HG03097 (cell line): ENCODE results near the gene IGF2R.
"Not testable (repeated sequence)": the region's sequence is repeated elsewhere in the genome, so short reads cannot be mapped to it uniquely, and the experiment has no call there.

Experiments used
- ATAC-seq: cut with Tn5 transposase; IDR thresholded peaks from one replicate; pipeline ENCODE4 v1.9.1; 2021; ENCODE audit not compliant: unreplicated experiment, low FRiP score

The IGF2R gene

DNA sequence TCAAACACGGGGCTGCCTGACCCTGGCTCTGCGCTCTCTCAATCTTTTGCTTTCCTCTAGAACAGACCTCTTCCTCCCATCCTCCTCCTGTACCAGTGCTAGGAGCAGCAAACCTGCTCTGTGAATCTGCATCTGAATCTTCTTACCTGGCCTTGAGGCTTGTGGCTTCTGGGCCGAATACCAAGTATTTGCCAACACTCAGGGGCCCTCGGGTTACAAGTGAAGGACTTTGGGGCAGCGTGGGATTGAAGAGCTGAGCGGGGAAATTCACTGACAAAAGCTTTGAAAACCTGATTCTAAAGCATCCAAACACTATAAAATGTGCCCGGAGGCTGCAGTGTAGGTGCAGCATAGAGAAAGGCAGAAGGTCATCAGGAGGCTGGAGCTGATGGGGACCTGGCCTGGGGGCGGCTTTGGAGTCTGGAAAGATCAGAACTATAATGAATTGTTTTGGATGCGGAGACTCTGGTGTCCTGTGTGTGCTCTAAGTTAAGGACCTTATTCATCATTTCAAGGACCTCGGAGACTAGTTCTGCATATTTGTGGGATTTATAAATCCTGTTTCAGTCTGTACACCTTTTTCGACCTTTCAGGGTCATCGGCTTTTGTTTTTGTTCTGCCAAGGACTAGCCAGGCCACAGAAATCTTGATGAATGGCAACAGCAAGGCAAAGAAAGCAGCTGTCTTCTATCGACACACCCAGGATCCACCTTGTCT is 16.4 kb upstream of the IGF2R start:
- ATAC-seq = no peak

GRCh38 chr6:159953091-159953601 is 15.7 kb upstream of the IGF2R start:
- no peak for ATAC-seq

GRCh38 chr6:159955945-159956361 is 12.9 kb upstream of the IGF2R start:
- no peak for ATAC-seq

DNA sequence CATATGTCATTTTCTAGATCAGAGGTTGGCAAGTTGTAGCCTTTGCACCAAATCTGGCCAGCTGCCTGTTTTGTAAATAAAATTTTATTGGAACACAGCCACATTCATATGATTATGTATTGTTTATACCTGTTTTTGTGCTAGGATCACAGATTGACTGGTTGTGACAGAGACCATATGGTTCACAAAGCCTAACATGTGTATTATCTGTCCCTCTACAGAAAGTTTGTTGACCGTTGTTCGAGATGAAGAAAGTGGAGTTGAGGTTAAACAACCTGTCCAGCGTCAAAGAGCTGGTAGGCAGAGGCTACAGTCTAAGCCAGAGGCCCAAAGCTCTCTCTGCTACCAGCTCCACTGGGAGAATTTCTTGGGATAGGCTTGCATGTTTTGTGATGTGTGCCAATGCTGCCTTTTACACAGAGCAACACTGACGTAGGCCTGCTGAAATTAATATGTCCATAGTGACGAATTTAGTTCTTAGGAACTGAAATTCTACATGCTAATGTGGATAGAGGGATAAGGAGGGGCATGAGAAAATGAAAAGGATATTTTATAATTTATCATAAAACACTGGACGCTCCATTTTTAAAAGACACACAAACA is 11.7 kb upstream of the IGF2R start:
- no peak for ATAC-seq

- peak; percentile 62 for ATAC-seq
These were observed 9.5 kb upstream of the IGF2R start for GRCh38 chr6:159959165-159959975.

GRCh38 chr6:159959976-159960384 is 8.9 kb upstream of the IGF2R start:
- ATAC-seq = no peak

DNA sequence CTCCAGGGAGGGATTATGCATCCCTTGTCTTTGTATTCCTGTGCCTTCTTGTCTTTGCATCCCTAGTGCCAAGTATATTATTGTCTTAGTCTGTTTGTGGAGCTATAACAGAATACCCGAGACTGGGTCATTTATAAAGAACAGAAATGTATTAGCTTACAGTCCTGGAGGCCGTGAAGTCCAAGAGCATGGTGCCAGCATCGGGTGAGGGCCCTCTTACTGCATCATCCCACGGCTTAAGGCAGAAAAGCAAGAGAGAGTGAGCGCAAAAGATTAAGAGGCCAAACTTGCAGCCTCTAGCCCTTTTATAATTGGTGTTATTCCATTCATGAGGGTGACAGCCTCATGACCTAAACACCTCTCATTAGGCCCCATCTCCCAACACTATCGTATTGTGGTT is 8.4 kb upstream of the IGF2R start:
- ATAC-seq = no peak

GRCh38 chr6:159961528-159961927 is 7.4 kb upstream of the IGF2R start:
- ATAC-seq = no peak

DNA sequence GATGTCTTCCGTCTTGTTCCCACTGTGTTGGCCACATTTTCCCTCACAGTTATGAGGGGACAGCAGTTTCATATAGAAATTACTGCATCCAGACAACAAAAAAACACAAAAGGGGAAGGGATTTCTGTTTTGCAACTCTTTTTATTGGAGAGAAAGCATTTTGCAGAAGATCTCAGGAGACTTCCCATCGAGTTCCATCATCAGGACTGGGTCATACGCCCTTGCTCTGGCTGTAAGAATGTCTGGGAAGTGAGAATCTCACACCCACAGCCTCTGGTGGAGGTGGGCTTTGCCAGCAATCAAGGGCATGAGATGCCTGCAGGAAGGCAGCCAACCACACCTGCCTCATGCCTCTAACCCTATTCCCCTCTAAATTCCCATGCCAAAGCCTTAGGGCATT is 5.8 kb upstream of the IGF2R start:
- ATAC-seq = no peak

DNA sequence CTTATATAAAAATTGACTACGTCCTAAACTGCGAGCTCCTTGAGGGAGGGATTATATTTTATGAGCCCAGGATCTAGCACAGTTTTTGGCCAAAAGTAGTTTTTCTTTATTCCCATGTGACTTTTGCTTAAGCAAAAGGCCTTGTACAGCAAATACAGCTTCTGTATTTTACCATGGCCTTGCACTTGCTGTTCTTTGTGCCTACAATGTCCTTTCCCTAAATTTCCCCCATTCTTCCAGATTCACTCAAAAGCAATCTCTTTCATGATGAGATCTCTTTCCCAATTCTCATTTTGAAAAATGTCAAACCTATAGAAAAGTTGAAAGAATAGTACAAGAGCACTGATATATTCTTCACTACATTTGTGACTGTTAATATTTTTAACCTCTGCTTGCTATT is 4.8 kb upstream of the IGF2R start:
- no peak for ATAC-seq

GRCh38 chr6:159966339-159966738 is 2.5 kb upstream of the IGF2R start:
- no peak for ATAC-seq

DNA sequence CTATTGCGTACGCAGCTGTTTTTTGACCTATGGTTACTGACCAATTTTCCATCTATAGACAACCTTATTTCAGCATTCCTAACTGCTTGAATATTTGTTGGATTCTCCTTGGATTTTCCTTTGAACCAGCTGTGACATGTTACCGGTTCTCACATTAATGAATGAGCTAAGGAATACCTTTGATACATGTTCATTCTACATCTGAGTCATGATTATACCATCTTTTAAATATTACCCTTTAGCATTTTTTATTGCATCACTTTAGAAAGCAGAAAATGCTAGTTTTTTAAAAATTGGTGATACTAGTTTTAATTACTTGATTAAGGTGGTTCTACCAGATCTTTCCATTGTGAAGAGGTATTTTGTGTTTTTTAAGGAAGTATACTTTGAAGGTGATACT is 1.9 kb upstream of the IGF2R start:
- ATAC-seq = no peak

GRCh38 chr6:159967621-159968020 is 1.3 kb upstream of the IGF2R start:
- not testable (repeated sequence) for ATAC-seq

DNA sequence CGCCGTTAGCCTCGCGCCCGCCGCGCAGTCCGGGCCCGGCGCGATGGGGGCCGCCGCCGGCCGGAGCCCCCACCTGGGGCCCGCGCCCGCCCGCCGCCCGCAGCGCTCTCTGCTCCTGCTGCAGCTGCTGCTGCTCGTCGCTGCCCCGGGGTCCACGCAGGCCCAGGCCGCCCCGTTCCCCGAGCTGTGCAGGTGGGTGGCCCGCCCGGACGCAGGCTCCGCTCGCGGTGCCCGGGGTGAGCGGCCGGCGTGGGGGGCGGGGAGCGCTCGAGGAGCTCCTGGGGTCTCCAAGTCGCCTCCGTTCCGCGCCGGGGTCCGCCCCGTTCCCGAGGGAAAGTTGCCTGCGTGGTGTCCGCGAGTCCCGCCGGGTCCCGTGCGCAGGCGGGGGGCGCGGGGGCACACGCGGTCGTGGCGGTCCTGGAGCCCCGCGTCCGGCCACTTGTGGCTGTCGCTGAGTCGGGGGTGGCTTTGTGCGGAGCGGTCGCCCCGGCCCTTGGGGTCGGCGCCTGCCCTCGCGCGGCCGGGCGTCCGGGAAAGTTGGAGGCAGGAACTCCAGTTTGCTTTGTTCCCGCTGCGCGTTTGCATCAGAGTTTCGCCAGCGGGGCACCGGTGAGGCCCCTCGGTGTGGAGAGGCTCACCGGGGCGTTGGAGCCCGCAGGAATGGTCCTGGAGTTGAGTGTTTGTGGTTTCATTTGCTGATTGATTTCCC is 476 bp downstream of the IGF2R start:
- peak; percentile 22 for ATAC-seq

DNA sequence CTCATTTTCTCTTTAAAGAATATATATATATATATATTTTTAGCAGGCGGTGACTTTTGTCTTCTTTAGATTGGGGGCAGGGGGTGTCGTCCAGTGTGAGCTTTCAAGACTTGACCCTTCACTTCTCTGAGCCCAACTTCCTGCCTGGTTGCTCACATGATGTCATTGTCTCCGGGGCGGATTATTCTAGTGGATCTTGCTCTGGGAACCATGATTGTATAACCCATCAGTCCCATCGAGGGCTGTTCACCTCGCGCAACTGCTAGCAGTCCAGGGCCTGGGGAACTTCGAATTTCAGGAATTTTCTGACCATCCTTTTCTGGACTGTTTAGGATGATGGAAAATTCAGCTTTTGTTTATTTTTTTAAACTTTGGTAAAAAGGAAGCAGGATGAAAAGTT is 1.0 kb downstream of the IGF2R start:
- ATAC-seq = no peak

DNA sequence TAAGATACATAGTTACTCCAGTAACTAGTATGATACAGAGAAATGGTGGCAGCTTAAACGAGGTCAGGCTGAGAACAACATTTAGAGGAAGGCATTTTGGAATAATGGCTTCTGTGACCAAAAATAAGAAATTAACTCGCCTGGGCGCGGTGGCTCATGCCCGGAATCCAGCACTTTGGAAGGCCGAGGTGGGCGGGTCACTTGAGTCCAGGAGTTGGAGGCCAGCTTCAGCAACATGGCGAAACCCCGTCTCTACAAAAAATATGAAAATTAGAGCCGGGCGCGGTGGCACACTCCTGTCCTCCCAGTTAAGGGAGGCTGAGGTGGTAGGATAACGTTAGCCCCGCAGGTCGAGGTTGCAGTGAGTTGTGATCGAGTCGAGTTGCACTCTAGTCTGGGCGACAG is 1.8 kb downstream of the IGF2R start:
- no peak for ATAC-seq

- ATAC-seq = no peak
These were observed 2.7 kb downstream of the IGF2R start for GRCh38 chr6:159971341-159972178.

GRCh38 chr6:159972506-159973268 is 3.8 kb downstream of the IGF2R start:
- ATAC-seq = no peak

- ATAC-seq = no peak
These were observed 4.5 kb downstream of the IGF2R start for GRCh38 chr6:159973406-159973805.
